ENCODE measurements around the gene BPIFB4.
"Not testable (repeated sequence)": the region's sequence is repeated elsewhere in the genome, so short reads cannot be mapped to it uniquely, and the experiment has no call there.

The BPIFB4 gene

GRCh38 chr20:33108661-33109060, 29.2 kb downstream of the BPIFB4 start:
- DNase-seq (ENCODE audit: extremely low read depth, low read depth) = no peak
- TF ChIP-seq CTCF (IDR thresholded peaks at IDR 0.05; ENCODE audit: low read depth, low read length) = no peak

GRCh38 chr20:33110147-33110825, 30.8 kb downstream of the BPIFB4 start:
- TF ChIP-seq CTCF (IDR thresholded peaks at IDR 0.05; ENCODE audit: low read depth, low read length) = no peak
- no peak for DNase-seq (ENCODE audit: extremely low read depth, low read depth)

GRCh38 chr20:33111306-33111705, 31.9 kb downstream of the BPIFB4 start:
- no peak for DNase-seq (ENCODE audit: extremely low read depth, low read depth)
- no peak for TF ChIP-seq CTCF (IDR thresholded peaks at IDR 0.05; ENCODE audit: low read depth, low read length)

GRCh38 chr20:33112547-33113386, 33.3 kb downstream of the BPIFB4 start:
- TF ChIP-seq CTCF (IDR thresholded peaks at IDR 0.05; ENCODE audit: low read depth, low read length) = no peak
- DNase-seq (ENCODE audit: extremely low read depth, low read depth) = no peak

- no peak for DNase-seq (ENCODE audit: extremely low read depth, low read depth)
- no peak for TF ChIP-seq CTCF (IDR thresholded peaks at IDR 0.05; ENCODE audit: low read depth, low read length)
Observed at GRCh38 chr20:33113387-33113908, 34.0 kb downstream of the BPIFB4 start.

- not testable (repeated sequence) for DNase-seq (ENCODE audit: extremely low read depth, low read depth)
Observed at GRCh38 chr20:33115501-33115900, 36.1 kb downstream of the BPIFB4 start.

GRCh38 chr20:33119725-33120720, 40.6 kb downstream of the BPIFB4 start:
- TF ChIP-seq CTCF (IDR thresholded peaks at IDR 0.05; ENCODE audit: low read depth, low read length) = no peak
- DNase-seq (ENCODE audit: extremely low read depth, low read depth) = no peak
